ENCODE data around the gene OGFOD2. TPM values are rescaled to one million over a fixed set of nuclear protein-coding genes. Genes with fewer than 3 reads are reported as not detected.

Gene OGFOD2
- total RNA-seq, 1 donor from 2014 or later: 20.2 TPM

GRCh38 chr12:122974274-122974891, 661 bp upstream of the OGFOD2 start:
- peaks cover 3% of the 10 kb centered on the region for H3K36me3 Mint-ChIP-seq (ENCODE audit: unreplicated experiment)
- H3K9me3 Mint-ChIP-seq (ENCODE audit: unreplicated experiment): no peaks in the 10 kb centered on the region
- H3K27me3 Mint-ChIP-seq (ENCODE audit: unreplicated experiment): no peaks in the 10 kb centered on the region
- peak overlapping the region; percentile 100 for H3K27ac Mint-ChIP-seq (ENCODE audit: unreplicated experiment)
- no peak for TF ChIP-seq CTCF (IDR thresholded peaks at IDR 0.05)
- H3K4me1 Mint-ChIP-seq (ENCODE audit: unreplicated experiment): peaks cover 27% of the 10 kb centered on the region
- peak; percentile 98 for DNase-seq (ENCODE audit: extremely low spot score, unreplicated experiment)
- peak overlapping the region; percentile 95 for H3K4me3 Mint-ChIP-seq (ENCODE audit: unreplicated experiment)

GRCh38 chr12:122975790-122976647, 975 bp downstream of the OGFOD2 start:
- peaks cover 3% of the 10 kb centered on the region for H3K36me3 Mint-ChIP-seq (ENCODE audit: unreplicated experiment)
- no peaks in the 10 kb centered on the region for H3K9me3 Mint-ChIP-seq (ENCODE audit: unreplicated experiment)
- H3K27me3 Mint-ChIP-seq (ENCODE audit: unreplicated experiment): no peaks in the 10 kb centered on the region
- DNase-seq (ENCODE audit: extremely low spot score, unreplicated experiment): no peak
- peak overlapping the region; percentile 95 for H3K4me3 Mint-ChIP-seq (ENCODE audit: unreplicated experiment)
- peak overlapping the region; percentile 100 for H3K27ac Mint-ChIP-seq (ENCODE audit: unreplicated experiment)
- no peak for TF ChIP-seq CTCF (IDR thresholded peaks at IDR 0.05)
- H3K4me1 Mint-ChIP-seq (ENCODE audit: unreplicated experiment): peaks cover 34% of the 10 kb centered on the region

- no peak overlapping the region for H3K4me3 Mint-ChIP-seq (ENCODE audit: unreplicated experiment)
- H3K4me1 Mint-ChIP-seq (ENCODE audit: unreplicated experiment): peaks cover 38% of the 10 kb centered on the region
- H3K27me3 Mint-ChIP-seq (ENCODE audit: unreplicated experiment): no peaks in the 10 kb centered on the region
- no peak for DNase-seq (ENCODE audit: extremely low spot score, unreplicated experiment)
- peaks cover 3% of the 10 kb centered on the region for H3K36me3 Mint-ChIP-seq (ENCODE audit: unreplicated experiment)
- H3K27ac Mint-ChIP-seq (ENCODE audit: unreplicated experiment): peak overlapping the region; percentile 100
- no peaks in the 10 kb centered on the region for H3K9me3 Mint-ChIP-seq (ENCODE audit: unreplicated experiment)
- no peak for TF ChIP-seq CTCF (IDR thresholded peaks at IDR 0.05)
These were observed 1.6 kb downstream of the OGFOD2 start for GRCh38 chr12:122976648-122976975.

- H3K36me3 Mint-ChIP-seq (ENCODE audit: unreplicated experiment): peaks cover 3% of the 10 kb centered on the region
- H3K27me3 Mint-ChIP-seq (ENCODE audit: unreplicated experiment): no peaks in the 10 kb centered on the region
- H3K27ac Mint-ChIP-seq (ENCODE audit: unreplicated experiment): no peak overlapping the region
- DNase-seq (ENCODE audit: extremely low spot score, unreplicated experiment): no peak
- no peak for TF ChIP-seq CTCF (IDR thresholded peaks at IDR 0.05)
- no peak overlapping the region for H3K4me3 Mint-ChIP-seq (ENCODE audit: unreplicated experiment)
- peaks cover 43% of the 10 kb centered on the region for H3K4me1 Mint-ChIP-seq (ENCODE audit: unreplicated experiment)
- no peaks in the 10 kb centered on the region for H3K9me3 Mint-ChIP-seq (ENCODE audit: unreplicated experiment)
These were observed 2.1 kb downstream of the OGFOD2 start for GRCh38 chr12:122977153-122977552.

GRCh38 chr12:122977655-122978392, 2.8 kb downstream of the OGFOD2 start:
- H3K4me3 Mint-ChIP-seq (ENCODE audit: unreplicated experiment): no peak overlapping the region
- peaks cover 3% of the 10 kb centered on the region for H3K36me3 Mint-ChIP-seq (ENCODE audit: unreplicated experiment)
- H3K9me3 Mint-ChIP-seq (ENCODE audit: unreplicated experiment): no peaks in the 10 kb centered on the region
- no peak for TF ChIP-seq CTCF (IDR thresholded peaks at IDR 0.05)
- DNase-seq (ENCODE audit: extremely low spot score, unreplicated experiment): no peak
- no peak overlapping the region for H3K27ac Mint-ChIP-seq (ENCODE audit: unreplicated experiment)
- no peaks in the 10 kb centered on the region for H3K27me3 Mint-ChIP-seq (ENCODE audit: unreplicated experiment)
- peaks cover 44% of the 10 kb centered on the region for H3K4me1 Mint-ChIP-seq (ENCODE audit: unreplicated experiment)

Data from osteocyte (in vitro differentiated cells).